ENCODE data around the gene RAB33B.
"Not testable (repeated sequence)": the region's sequence is repeated elsewhere in the genome, so short reads cannot be mapped to it uniquely, and the experiment has no call there.

The RAB33B gene

GRCh38 chr4:139465922-139466321 is 12.0 kb downstream of the RAB33B start:
- DNase-seq (ENCODE audit: low read depth), result no peak
- TF ChIP-seq CTCF (conservative IDR thresholded peaks at IDR 0.05; ENCODE audit: low read depth, low read length), result no peak

GRCh38 chr4:139468756-139469155 is 14.8 kb downstream of the RAB33B start:
- H3K4me3 ChIP-seq (ENCODE audit: low read length); DNase-seq (ENCODE audit: low read depth): not testable (repeated sequence)

More at GRCh38 chr4:139465922-139466321, 12.0 kb downstream of the RAB33B start:
- no peak overlapping the region for H3K4me3 ChIP-seq (ENCODE audit: low read length)

GRCh38 chr4:139469216-139469615 is 15.3 kb downstream of the RAB33B start:
- DNase-seq (ENCODE audit: low read depth), result no peak
- no peak for TF ChIP-seq CTCF (conservative IDR thresholded peaks at IDR 0.05; ENCODE audit: low read depth, low read length)
- H3K4me3 ChIP-seq (ENCODE audit: low read length), result no peak overlapping the region

- H3K4me3 ChIP-seq (ENCODE audit: low read length), result no peak overlapping the region
- no peak for DNase-seq (ENCODE audit: low read depth)
- no peak for TF ChIP-seq CTCF (conservative IDR thresholded peaks at IDR 0.05; ENCODE audit: low read depth, low read length)
These were observed 15.9 kb downstream of the RAB33B start for GRCh38 chr4:139469869-139470268.

- DNase-seq (ENCODE audit: low read depth), result no peak
- H3K4me3 ChIP-seq (ENCODE audit: low read length), result no peak overlapping the region
- TF ChIP-seq CTCF (conservative IDR thresholded peaks at IDR 0.05; ENCODE audit: low read depth, low read length), result no peak
These were observed 16.4 kb downstream of the RAB33B start for GRCh38 chr4:139470295-139470694.

- no peak for TF ChIP-seq CTCF (conservative IDR thresholded peaks at IDR 0.05; ENCODE audit: low read depth, low read length)
- H3K4me3 ChIP-seq (ENCODE audit: low read length), result no peak overlapping the region
- DNase-seq (ENCODE audit: low read depth), result no peak
These were observed 17.2 kb downstream of the RAB33B start for GRCh38 chr4:139470997-139471665.

GRCh38 chr4:139472852-139473251 is 18.9 kb downstream of the RAB33B start:
- no peak overlapping the region for H3K4me3 ChIP-seq (ENCODE audit: low read length)
- TF ChIP-seq CTCF (conservative IDR thresholded peaks at IDR 0.05; ENCODE audit: low read depth, low read length), result no peak
- DNase-seq (ENCODE audit: low read depth), result no peak
